ENCODE results near the gene MYH7. TPM values are rescaled to one million over a fixed set of nuclear protein-coding genes. Genes with fewer than 3 reads are reported as not detected.

Gene MYH7
- total and polyA plus RNA-seq, 4 donors, result 0.02 to 0.42 (median 0.04) TPM

GRCh38 chr14:23403908-23404307 lies 31.6 kb downstream of the MYH7 start (continued):
- TF ChIP-seq MAX (IDR thresholded peaks at IDR 0.05) (no peak), RXRA (IDR thresholded peaks at IDR 0.05) (no peak), HNF4G (IDR thresholded peaks at IDR 0.05) (no peak), YY1 (IDR thresholded peaks at IDR 0.05) (no peak)

- 60% methylated on average over 7 of the region's 7 CpGs for WGBS
- no peaks in the 10 kb centered on the region for H3K36me3 ChIP-seq (ENCODE audit: control insufficient read depth in 4 of 4, insufficient read depth in 3 of 4, low read depth in 1 of 4, low read length in 3 of 4)
- no peaks in the 10 kb centered on the region for H3K4me1 ChIP-seq (ENCODE audit: control insufficient read depth in 4 of 4, insufficient read depth in 4 of 4, low read length in 3 of 4)
- H3K9ac ChIP-seq (ENCODE audit: low read depth in 1 of 2, low read length in 2 of 2), result no peak overlapping the region
- H3K9me3 ChIP-seq (ENCODE audit: control insufficient read depth in 4 of 4, low read length in 3 of 4), result no peaks in the 10 kb centered on the region
- no peak overlapping the region for H3K4me3 ChIP-seq (ENCODE audit: low read depth in 1 of 3, low read length in 3 of 3)
- H3K27me3 ChIP-seq (ENCODE audit: control insufficient read depth in 4 of 4, insufficient read depth in 4 of 4, low read length in 3 of 4), result peaks cover 0 to 10% (median 5%) of the 10 kb centered on the region in 4 donors
- no peak for TF ChIP-seq RXRA (IDR thresholded peaks at IDR 0.05)
- no peak for TF ChIP-seq YY1 (IDR thresholded peaks at IDR 0.05)
- no peak for TF ChIP-seq SP1 (IDR thresholded peaks at IDR 0.05)
- no peak for TF ChIP-seq EGR1 (IDR thresholded peaks at IDR 0.05; ENCODE audit: low read depth in 2 of 2)
- no peak for TF ChIP-seq GABPA (IDR thresholded peaks at IDR 0.05 in 1 of 2, conservative IDR thresholded peaks at IDR 0.05 in 1 of 2)
- TF ChIP-seq REST (IDR thresholded peaks at IDR 0.05), result no peak
- TF ChIP-seq HNF4G (IDR thresholded peaks at IDR 0.05), result no peak
- no peak for TF ChIP-seq MAX (IDR thresholded peaks at IDR 0.05)
- no peak for TF ChIP-seq JUND (IDR thresholded peaks at IDR 0.05)
- no peak for DNase-seq (ENCODE audit: low spot score)
- no peak overlapping the region for H3K27ac ChIP-seq (ENCODE audit: low read depth in 1 of 2, low read length in 2 of 2)
These were observed 32.4 kb downstream of the MYH7 start for GRCh38 chr14:23403139-23403438.

- H3K9me3 ChIP-seq (ENCODE audit: control insufficient read depth in 4 of 4, low read length in 3 of 4), result no peaks in the 10 kb centered on the region
- TF ChIP-seq HNF4G (IDR thresholded peaks at IDR 0.05) (no peak), YY1 (IDR thresholded peaks at IDR 0.05) (no peak), REST (IDR thresholded peaks at IDR 0.05) (no peak), NR2F2 (IDR thresholded peaks at IDR 0.05) (no peak), TAF1 (conservative IDR thresholded peaks at IDR 0.05) (no peak), MAX (IDR thresholded peaks at IDR 0.05) (no peak), SP1 (IDR thresholded peaks at IDR 0.05) (no peak), ATF3 (IDR thresholded peaks at IDR 0.05) (no peak), CTCF (IDR thresholded peaks at IDR 0.05; ENCODE audit: low read depth, low read length, missing input control) (no peak), RXRA (IDR thresholded peaks at IDR 0.05) (no peak), FOXA2 (IDR thresholded peaks at IDR 0.05) (no peak), RAD21 (IDR thresholded peaks at IDR 0.05) (no peak), JUND (IDR thresholded peaks at IDR 0.05) (no peak), EGR1 (IDR thresholded peaks at IDR 0.05; ENCODE audit: low read depth in 2 of 2) (no peak), HNF4A (conservative IDR thresholded peaks at IDR 0.05) (no peak), FOXA1 (IDR thresholded peaks at IDR 0.05) (no peak)
- H3K4me1 ChIP-seq (ENCODE audit: control insufficient read depth in 4 of 4, insufficient read depth in 4 of 4, low read length in 3 of 4), result no peaks in the 10 kb centered on the region
- H3K36me3 ChIP-seq (ENCODE audit: control insufficient read depth in 4 of 4, insufficient read depth in 3 of 4, low read depth in 1 of 4, low read length in 3 of 4), result no peaks in the 10 kb centered on the region
- H3K9ac ChIP-seq (ENCODE audit: low read depth in 1 of 2, low read length in 2 of 2), result no peak overlapping the region
- no peak for DNase-seq (ENCODE audit: low spot score)
- H3K4me3 ChIP-seq (ENCODE audit: low read depth in 1 of 3, low read length in 3 of 3), result no peak overlapping the region
- WGBS, result 57% methylated on average over 25 of the region's 25 CpGs
- H3K27ac ChIP-seq (ENCODE audit: low read depth in 1 of 2, low read length in 2 of 2), result no peak overlapping the region
- H3K27me3 ChIP-seq (ENCODE audit: control insufficient read depth in 4 of 4, insufficient read depth in 4 of 4, low read length in 3 of 4), result peaks cover 0 to 10% (median 5%) of the 10 kb centered on the region in 4 donors
These were observed 32.9 kb downstream of the MYH7 start for GRCh38 chr14:23402296-23403138.
